GM18907 (cell line): Measurements from ENCODE around the gene TBCD.
"Not testable (repeated sequence)": the region's sequence is repeated elsewhere in the genome, so short reads cannot be mapped to it uniquely, and the experiment has no call there.

Experiments
- ATAC-seq: cut with Tn5 transposase; IDR thresholded peaks from one replicate; pipeline ENCODE4 v1.9.1; 2021; ENCODE audit warnings: mild to moderate bottlenecking, moderate library complexity; ENCODE audit not compliant: unreplicated experiment

Gene TBCD

GRCh38 chr17:82726427-82726826 lies 25.4 kb upstream of the TBCD start:
- ATAC-seq = no peak

DNA sequence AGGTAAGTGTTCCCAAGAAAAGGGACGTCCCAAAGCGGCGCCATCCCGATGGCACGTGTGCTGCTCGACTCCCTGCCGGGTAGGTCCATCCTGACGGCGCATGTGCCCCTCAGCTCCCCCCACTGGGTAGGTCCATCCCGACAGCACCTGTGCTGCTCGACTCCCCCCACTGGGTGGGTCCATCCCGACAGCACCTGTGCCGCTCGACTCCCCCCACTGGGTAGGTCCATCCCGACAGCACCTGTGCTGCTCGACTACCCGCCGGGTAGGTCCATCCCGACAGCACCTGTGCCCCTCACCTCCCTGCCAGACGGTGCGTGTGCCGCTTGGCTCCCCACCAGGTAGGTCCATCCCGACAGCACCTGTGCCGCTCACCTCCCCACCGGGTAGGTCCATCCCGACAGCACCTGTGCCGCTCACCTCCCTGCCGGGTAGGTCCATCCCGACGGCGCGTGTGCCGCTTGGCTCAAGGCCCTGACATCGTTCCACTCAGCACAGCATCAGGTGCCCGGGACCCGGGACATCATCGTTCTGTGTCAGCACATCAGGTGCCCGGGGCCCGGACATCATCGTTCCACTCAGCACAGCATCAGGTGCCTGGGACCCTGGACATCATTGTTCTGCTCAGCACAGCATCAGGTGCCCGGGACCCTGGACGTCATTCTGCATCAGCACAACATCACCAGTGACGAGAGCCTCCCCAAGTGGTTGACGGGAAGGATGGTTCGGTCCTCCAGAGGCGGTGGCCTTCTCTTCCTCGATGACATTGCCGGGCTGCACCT lies 22.2 kb upstream of the TBCD start:
- no peak for ATAC-seq

DNA sequence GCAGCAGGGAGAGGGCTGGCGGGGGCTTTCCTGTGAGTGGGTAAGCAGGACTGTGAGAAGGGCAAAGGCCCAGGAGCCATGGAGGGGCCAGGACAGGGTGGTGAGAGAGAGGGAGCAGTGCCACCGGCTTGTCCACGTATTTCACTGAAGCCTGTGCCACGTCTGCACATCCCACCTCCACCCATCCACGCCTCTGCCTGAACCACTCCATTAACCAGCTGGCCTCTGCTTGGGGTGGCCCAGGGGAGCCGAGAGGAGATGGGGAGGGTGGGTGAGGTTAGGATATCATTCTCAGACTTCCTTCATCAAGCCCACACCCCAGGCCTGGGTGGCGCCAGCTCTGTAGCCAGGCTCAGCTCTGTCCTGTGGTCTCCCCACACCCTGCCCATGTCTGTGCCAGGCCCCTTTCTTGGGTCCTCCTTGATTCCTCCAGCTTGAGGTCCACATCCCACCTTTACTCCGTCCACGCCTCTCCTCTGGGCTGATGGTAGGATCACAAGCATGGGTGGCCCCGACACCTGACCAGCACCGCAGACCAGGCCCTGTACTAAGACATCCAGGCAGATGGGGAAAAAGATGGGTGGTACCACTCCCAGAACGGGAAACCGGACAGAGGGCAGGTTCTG lies 19.6 kb upstream of the TBCD start:
- no peak for ATAC-seq

GRCh38 chr17:82734987-82735866 lies 16.6 kb upstream of the TBCD start, which contains the start of gene FN3K:
TSS of gene FN3K (plus strand) at chr17:82735615. CDS start at chr17:82735637, 22 bp downstream.
- no peak for ATAC-seq

- no peak for ATAC-seq
Observed at GRCh38 chr17:82736511-82737185, 15.2 kb upstream of the TBCD start.

- no peak for ATAC-seq
Observed at GRCh38 chr17:82737967-82738877, 13.6 kb upstream of the TBCD start.

GRCh38 chr17:82740906-82741759 lies 10.7 kb upstream of the TBCD start:
- ATAC-seq = no peak

DNA sequence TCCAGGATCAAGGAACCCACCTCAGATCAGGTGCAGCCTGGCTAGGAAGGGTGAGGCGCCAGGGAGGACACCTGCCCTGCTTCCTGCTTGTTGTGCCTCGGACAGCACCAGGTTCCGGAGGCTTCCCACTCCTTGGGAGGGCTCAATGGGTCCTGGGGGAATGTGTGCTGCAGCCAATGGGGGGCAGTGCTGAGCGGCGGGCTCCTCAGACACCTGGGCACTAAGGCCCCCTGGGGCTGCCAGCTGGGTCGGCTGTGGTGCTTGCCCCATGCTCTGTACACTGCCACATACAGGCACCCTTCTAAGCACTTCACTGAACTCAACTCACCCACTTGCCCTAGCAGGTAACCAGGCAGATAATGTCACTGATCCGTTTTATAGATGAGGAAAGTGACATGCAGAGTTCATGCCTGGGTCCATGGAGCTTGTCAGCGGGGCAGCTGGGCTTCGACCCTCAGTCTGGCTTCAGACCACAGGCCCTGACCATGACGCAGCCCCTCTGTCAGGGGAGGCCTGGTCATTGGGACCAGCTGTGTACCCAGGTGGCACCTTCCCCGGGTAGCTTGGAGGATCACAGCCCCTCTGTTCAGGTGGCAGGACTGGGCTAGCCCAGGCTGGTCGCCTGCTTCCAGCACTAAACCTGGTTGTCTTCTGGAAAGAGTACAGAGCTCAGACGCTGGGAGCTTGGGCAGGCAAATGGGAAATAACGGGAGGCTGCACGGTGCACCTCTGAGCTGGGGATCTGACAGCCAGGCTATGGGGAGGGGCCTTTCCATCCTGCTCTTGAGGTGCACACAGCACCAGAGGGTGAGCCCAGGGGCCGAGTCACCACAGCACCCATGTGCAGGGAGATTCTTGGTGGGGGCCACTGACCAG lies 8.3 kb upstream of the TBCD start:
- no peak for ATAC-seq

GRCh38 chr17:82744736-82745135 lies 7.1 kb upstream of the TBCD start:
- ATAC-seq = not testable (repeated sequence)

DNA sequence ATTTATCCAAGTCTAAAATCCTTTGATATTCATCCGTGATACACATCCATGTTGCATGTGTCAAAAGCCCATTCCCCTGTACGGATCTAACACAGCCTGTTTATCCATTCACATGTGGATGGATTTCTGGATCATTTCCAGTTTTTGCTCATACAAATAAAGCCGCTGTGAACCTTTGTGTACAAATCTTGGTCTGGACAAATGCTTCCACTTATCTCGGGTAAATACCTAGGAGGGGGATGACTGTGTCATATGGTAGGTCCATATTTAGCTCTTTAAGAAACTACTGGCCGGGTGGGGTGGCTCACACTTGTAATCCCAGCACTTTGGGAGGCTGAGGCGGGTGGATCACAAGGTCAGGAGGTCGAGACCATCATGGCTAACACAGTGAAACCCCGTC lies 6.3 kb upstream of the TBCD start:
- no peak for ATAC-seq

DNA sequence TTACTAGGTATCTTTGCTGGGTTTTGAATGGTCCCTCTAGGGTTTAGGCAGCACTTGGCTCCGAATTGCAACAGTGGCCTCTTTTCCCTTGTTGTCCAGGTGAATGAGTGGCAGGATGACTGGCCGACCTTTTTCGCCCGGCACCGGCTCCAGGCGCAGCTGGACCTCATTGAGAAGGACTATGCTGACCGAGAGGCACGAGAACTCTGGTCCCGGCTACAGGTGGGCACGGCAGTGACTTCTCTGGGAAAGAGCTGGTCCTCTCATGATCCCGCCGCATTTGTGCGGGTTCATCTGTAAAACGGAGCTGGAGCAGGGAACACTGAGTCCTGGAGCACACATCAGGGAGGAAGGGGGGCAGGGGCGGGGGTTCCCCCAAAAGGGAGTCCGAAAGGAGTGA lies 3.1 kb upstream of the TBCD start:
- ATAC-seq = no peak

DNA sequence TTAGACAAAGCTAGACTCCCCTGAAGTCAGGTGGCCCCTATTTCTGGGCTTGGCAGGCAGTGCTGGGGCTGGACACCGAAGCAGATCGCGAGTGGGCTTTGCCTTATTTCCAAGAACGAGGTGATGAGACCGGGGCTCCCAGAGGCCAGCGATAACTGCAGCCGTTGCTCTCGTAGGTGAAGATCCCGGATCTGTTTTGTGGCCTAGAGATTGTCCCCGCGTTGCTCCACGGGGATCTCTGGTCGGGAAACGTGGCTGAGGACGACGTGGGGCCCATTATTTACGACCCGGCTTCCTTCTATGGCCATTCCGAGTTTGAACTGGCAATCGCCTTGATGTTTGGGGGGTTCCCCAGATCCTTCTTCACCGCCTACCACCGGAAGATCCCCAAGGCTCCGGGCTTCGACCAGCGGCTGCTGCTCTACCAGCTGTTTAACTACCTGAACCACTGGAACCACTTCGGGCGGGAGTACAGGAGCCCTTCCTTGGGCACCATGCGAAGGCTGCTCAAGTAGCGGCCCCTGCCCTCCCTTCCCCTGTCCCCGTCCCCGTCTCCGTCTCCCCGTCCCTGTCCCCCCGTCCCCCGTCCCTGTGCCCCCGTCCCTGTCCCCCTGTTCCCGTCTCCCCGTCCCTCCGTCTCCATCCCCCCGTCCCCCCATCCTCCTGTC lies 1.5 kb upstream of the TBCD start:
- no peak for ATAC-seq

DNA sequence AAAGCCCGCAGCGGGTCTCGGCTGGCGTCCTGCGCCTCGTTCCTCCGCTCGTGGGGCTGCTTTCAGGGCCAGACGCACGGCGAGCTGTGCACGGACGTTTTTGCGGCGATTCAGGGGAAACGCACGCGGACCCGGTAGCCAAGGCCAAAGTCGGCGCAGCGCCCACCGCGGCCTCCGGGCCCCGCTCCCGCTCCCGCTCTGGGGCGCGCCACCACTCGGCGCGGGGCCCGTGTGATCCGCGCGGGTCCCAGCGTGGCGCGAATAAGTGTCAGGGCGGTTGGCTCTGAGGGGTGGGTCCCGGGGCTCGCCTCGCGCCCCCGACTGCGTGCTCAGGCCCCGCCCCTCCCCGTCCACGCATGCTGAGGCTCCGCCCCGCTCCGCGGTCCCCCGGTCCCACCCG lies 694 bp upstream of the TBCD start:
- ATAC-seq = no peak

- peak; percentile 34 for ATAC-seq
Observed at GRCh38 chr17:82752371-82753200, 721 bp downstream of the TBCD start.

DNA sequence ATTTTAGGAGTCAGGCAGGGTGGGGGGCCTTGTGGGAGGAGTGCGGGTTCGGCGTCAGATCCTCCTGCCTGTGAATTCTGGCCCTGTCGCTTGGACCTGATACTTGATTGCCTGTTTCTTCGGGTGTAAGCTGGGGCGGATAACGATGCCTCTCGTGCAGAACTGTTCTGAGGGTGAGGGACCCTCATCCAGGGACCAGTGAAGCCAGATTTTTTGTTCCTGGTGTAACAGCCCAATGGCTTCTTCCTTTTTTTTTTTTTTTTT lies 1.3 kb downstream of the TBCD start:
- no peak for ATAC-seq

- no peak for ATAC-seq
Observed at GRCh38 chr17:82754297-82755208, 2.7 kb downstream of the TBCD start.
